ENCODE results near the gene TUBGCP3. TPM values are rescaled to one million over a fixed set of nuclear protein-coding genes. Genes with fewer than 3 reads are reported as not detected.
"Not testable (repeated sequence)": the region's sequence is repeated elsewhere in the genome, so short reads cannot be mapped to it uniquely, and the experiment has no call there.

Gene TUBGCP3
- total RNA-seq, 2 experiments from 2014 or later = 30.6 to 31.3 TPM

DNA sequence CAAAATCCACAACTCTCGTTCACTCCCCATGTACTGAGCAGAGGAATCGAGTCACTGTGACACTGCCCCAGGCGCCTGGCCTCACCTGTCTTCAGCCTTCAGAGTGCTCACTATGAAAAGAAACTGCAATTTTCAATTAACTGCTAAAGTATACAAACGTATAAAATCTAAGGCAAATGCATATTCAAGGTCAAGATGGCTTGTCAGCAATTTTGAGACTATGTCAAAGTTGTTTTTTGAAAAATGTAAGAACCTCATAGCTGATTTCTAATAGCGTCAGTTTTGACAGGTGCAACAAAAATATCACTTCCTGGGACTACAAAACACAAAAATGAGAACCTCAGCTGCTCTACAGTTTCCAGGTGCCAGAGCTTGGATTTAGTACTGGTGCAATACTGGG lies 31.4 kb downstream of the TUBGCP3 start:
- DNase-seq (no peak), ATAC-seq (ENCODE audit: poor library complexity) (no peak)
- Histone ChIP-seq H3K27ac (ENCODE audit: low read depth in 1 of 2, low read length in 2 of 2) (no peak overlapping the region), H3K4me1 (ENCODE audit: insufficient read depth, low read length) (no peaks in the 10 kb centered on the region), H3K36me3 (ENCODE audit: insufficient read depth, low read length) (peaks cover 85% of the 10 kb centered on the region), H3K4me3 (ENCODE audit: low read length) (no peak overlapping the region), H3K9me3 (ENCODE audit: control insufficient read depth in 1 of 2, insufficient read depth in 1 of 2, low read length in 2 of 2) (no peaks in the 10 kb centered on the region), H3K27me3 (ENCODE audit: control insufficient read depth in 1 of 2, insufficient read depth in 2 of 2, low read length in 2 of 2) (no peaks in the 10 kb centered on the region)
- H3K4me3 Mint-ChIP-seq = no peak overlapping the region
- no peak overlapping the region for H3K27ac Mint-ChIP-seq
- no peaks in the 10 kb centered on the region for H3K27me3 Mint-ChIP-seq
- POLR2A ChIA-PET = no interaction called here
- CTCF ChIA-PET = no interaction called here
- intact Hi-C loops (cut with DNase I, micrococcal nuclease) = no loop called here
- TF ChIP-seq, protein P1, sequence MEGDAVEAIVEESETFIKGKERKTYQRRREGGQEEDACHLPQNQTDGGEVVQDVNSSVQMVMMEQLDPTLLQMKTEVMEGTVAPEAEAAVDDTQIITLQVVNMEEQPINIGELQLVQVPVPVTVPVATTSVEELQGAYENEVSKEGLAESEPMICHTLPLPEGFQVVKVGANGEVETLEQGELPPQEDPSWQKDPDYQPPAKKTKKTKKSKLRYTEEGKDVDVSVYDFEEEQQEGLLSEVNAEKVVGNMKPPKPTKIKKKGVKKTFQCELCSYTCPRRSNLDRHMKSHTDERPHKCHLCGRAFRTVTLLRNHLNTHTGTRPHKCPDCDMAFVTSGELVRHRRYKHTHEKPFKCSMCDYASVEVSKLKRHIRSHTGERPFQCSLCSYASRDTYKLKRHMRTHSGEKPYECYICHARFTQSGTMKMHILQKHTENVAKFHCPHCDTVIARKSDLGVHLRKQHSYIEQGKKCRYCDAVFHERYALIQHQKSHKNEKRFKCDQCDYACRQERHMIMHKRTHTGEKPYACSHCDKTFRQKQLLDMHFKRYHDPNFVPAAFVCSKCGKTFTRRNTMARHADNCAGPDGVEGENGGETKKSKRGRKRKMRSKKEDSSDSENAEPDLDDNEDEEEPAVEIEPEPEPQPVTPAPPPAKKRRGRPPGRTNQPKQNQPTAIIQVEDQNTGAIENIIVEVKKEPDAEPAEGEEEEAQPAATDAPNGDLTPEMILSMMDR (IDR thresholded peaks at IDR 0.05) = no peak
- H3K9me3 Mint-ChIP-seq = no peaks in the 10 kb centered on the region
- H3K36me3 Mint-ChIP-seq (ENCODE audit: low read depth) = peaks cover 95% of the 10 kb centered on the region
- H3K4me1 Mint-ChIP-seq (ENCODE audit: low read depth) = no peaks in the 10 kb centered on the region

GRCh38 chr13:112554214-112554850 lies 33.6 kb downstream of the TUBGCP3 start:
- ChIA-PET CTCF (no interaction called here), POLR2A (no interaction called here)
- H3K4me3 Mint-ChIP-seq = no peak overlapping the region
- H3K4me3 ChIP-seq (ENCODE audit: low read length) = no peak overlapping the region
- H3K27ac ChIP-seq (ENCODE audit: low read depth in 1 of 2, low read length in 2 of 2) = no peak overlapping the region
- H3K27me3 ChIP-seq (ENCODE audit: control insufficient read depth in 1 of 2, insufficient read depth in 2 of 2, low read length in 2 of 2) = no peaks in the 10 kb centered on the region
- DNase-seq = no peak
- H3K9me3 ChIP-seq (ENCODE audit: control insufficient read depth in 1 of 2, insufficient read depth in 1 of 2, low read length in 2 of 2) = peaks cover 0 to 4% of the 10 kb centered on the region in 2 experiments
- no peaks in the 10 kb centered on the region for H3K27me3 Mint-ChIP-seq
- intact Hi-C loops (cut with DNase I, micrococcal nuclease) = no loop called here
- H3K4me1 Mint-ChIP-seq (ENCODE audit: low read depth) = no peaks in the 10 kb centered on the region
- no peaks in the 10 kb centered on the region for H3K9me3 Mint-ChIP-seq
- H3K27ac Mint-ChIP-seq = no peak overlapping the region
- ATAC-seq (ENCODE audit: poor library complexity) = no peak
- H3K36me3 ChIP-seq (ENCODE audit: insufficient read depth, low read length) = peaks cover 87% of the 10 kb centered on the region
- no peaks in the 10 kb centered on the region for H3K4me1 ChIP-seq (ENCODE audit: insufficient read depth, low read length)
- TF ChIP-seq, protein P1 (IDR thresholded peaks at IDR 0.05) = no peak
- peaks cover 96% of the 10 kb centered on the region for H3K36me3 Mint-ChIP-seq (ENCODE audit: low read depth)

- not testable (repeated sequence) for H3K4me1 ChIP-seq (ENCODE audit: insufficient read depth, low read length); H3K9me3 ChIP-seq (ENCODE audit: control insufficient read depth in 1 of 2, insufficient read depth in 1 of 2, low read length in 2 of 2)
These were observed 39.0 kb downstream of the TUBGCP3 start for GRCh38 chr13:112548975-112549374.

GRCh38 chr13:112545856-112546255 lies 42.1 kb downstream of the TUBGCP3 start:
- CTCF ChIA-PET = no interaction called here
- Histone ChIP-seq H3K27ac (ENCODE audit: low read depth in 1 of 2, low read length in 2 of 2) (no peak overlapping the region), H3K36me3 (ENCODE audit: insufficient read depth, low read length) (peaks cover 43% of the 10 kb centered on the region), H3K4me3 (ENCODE audit: low read length) (no peak overlapping the region), H3K9me3 (ENCODE audit: control insufficient read depth in 1 of 2, insufficient read depth in 1 of 2, low read length in 2 of 2) (peaks cover 0 to 4% of the 10 kb centered on the region in 2 experiments), H3K4me1 (ENCODE audit: insufficient read depth, low read length) (no peaks in the 10 kb centered on the region), H3K27me3 (ENCODE audit: control insufficient read depth in 1 of 2, insufficient read depth in 2 of 2, low read length in 2 of 2) (no peaks in the 10 kb centered on the region)
- intact Hi-C loops (cut with DNase I, micrococcal nuclease) = no loop called here
- ATAC-seq (ENCODE audit: poor library complexity) = no peak
- TF ChIP-seq, protein P1 (IDR thresholded peaks at IDR 0.05) = no peak
- Mint-ChIP-seq H3K9me3 (no peaks in the 10 kb centered on the region), H3K27ac (no peak overlapping the region), H3K4me1 (ENCODE audit: low read depth) (no peaks in the 10 kb centered on the region), H3K36me3 (ENCODE audit: low read depth) (peaks cover 66% of the 10 kb centered on the region), H3K27me3 (no peaks in the 10 kb centered on the region), H3K4me3 (no peak overlapping the region)
- POLR2A ChIA-PET = no interaction called here
- DNase-seq = no peak

More at GRCh38 chr13:112548975-112549374, 39.0 kb downstream of the TUBGCP3 start:
- POLR2A ChIA-PET; DNase-seq; H3K4me3 ChIP-seq (ENCODE audit: low read length); H3K27me3 Mint-ChIP-seq; H3K4me3 Mint-ChIP-seq; H3K27me3 ChIP-seq (ENCODE audit: control insufficient read depth in 1 of 2, insufficient read depth in 2 of 2, low read length in 2 of 2); CTCF ChIA-PET; H3K27ac Mint-ChIP-seq; ATAC-seq (ENCODE audit: poor library complexity); H3K4me1 Mint-ChIP-seq (ENCODE audit: low read depth); H3K27ac ChIP-seq (ENCODE audit: low read depth in 1 of 2, low read length in 2 of 2); intact Hi-C loops (cut with DNase I, micrococcal nuclease); H3K9me3 Mint-ChIP-seq: not testable (repeated sequence)
- peaks cover 72% of the 10 kb centered on the region for H3K36me3 ChIP-seq (ENCODE audit: insufficient read depth, low read length)
- H3K36me3 Mint-ChIP-seq (ENCODE audit: low read depth) = peaks cover 93% of the 10 kb centered on the region
